Fibroblast of lung (primary cell): Measurements from ENCODE around the gene PIGX.

Experiments
- EZH2 ChIP-seq: IDR thresholded peaks from 2 replicates; pipeline ENCODE4 v1.5.1; 2012; ENCODE audit warnings: low read length, control low read depth, mild to moderate bottlenecking; ENCODE audit errors: missing control alignments
- TF ChIP-seq, protein P1 (sequence below), 2 donors: IDR thresholded peaks in 1 of 2; conservative IDR thresholded peaks in 1 of 2; 1 replicate in 1 of 2; 2 replicates in 1 of 2; pipeline ENCODE4 v1.5.1; 2011 to 2012; ENCODE audit warnings: low read length in 2 of 2, control low read depth in 1 of 2, inconsistent platforms in 1 of 2, low read depth in 1 of 2, mild to moderate bottlenecking in 1 of 2

DNA sequence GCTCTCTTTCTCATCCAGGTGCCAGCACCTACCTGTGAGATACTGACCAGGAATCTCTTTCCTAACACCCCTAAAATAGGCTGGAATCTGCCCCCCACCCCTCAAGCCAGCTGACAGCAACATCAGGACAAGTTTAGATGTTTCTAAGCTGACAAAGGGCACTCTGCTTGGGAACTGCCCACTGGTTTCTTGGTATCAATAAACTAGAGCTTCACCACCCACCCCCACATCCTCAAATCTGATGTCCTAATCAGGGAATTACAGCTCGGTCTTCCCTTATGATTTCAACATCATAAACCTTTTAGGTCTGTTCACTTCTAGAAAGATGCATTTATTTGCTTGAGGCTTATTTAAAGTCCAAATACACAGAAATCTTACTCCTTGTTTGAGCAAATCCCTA, 34.8 kb upstream of the PIGX start:
- TF ChIP-seq, protein P1, sequence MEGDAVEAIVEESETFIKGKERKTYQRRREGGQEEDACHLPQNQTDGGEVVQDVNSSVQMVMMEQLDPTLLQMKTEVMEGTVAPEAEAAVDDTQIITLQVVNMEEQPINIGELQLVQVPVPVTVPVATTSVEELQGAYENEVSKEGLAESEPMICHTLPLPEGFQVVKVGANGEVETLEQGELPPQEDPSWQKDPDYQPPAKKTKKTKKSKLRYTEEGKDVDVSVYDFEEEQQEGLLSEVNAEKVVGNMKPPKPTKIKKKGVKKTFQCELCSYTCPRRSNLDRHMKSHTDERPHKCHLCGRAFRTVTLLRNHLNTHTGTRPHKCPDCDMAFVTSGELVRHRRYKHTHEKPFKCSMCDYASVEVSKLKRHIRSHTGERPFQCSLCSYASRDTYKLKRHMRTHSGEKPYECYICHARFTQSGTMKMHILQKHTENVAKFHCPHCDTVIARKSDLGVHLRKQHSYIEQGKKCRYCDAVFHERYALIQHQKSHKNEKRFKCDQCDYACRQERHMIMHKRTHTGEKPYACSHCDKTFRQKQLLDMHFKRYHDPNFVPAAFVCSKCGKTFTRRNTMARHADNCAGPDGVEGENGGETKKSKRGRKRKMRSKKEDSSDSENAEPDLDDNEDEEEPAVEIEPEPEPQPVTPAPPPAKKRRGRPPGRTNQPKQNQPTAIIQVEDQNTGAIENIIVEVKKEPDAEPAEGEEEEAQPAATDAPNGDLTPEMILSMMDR (conservative IDR thresholded peaks at IDR 0.05 in 1 of 2, IDR thresholded peaks at IDR 0.05 in 1 of 2; ENCODE audit: low read depth in 1 of 2, low read length in 2 of 2) = no peak
- TF ChIP-seq EZH2 = no peak
